DMS53 treated with DMSO at 0.1 percent for 48 hours (cell line): ENCODE measurements around the gene DSCAM.
"Not testable (repeated sequence)": the region's sequence is repeated elsewhere in the genome, so short reads cannot be mapped to it uniquely, and the experiment has no call there.

Source experiments
- DNase-seq: peaks from one replicate; lab custom pipeline; 2025; ENCODE audit not compliant: unreplicated experiment; lab: John Stamatoyannopoulos, UW

Gene DSCAM

DNA sequence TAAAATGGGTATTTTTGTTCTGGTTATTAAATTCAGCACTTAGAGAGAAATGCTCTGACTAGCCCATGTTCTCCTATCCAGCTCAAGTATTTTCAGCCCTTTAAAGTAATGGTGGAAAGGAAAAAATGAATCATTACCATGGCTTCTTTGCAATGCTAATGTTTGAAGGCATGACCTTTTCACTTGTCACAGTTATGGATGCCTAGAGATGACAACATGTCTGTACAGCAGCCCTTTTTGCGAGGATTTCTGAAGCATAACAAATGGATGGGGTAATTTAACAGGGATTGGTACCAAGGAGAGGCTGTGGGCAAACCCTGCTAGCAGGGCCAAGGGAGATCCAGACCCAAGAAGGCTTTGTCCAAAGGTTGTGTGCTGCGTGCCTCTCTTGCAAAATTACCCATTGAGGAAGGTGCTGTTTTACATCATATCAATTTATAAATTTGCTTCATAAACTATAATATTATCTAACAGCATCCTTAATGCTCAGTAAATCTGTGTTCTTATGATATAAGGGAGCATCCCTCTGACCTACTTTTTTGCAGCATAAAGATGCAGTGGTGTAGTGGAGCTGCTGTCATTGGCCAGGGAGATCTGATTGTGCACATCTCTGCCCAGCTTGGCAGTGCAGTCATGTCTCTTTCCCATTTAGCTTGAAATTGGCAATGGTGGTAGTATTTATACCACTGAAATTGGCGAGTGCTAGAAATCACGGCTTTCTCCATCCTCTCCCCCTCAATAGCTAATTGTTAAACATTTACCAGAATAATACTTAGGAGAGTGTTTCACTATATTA lies 652.6 kb downstream of the DSCAM start:
- DNase-seq: no peak

GRCh38 chr21:40191616-40192015 lies 655.3 kb downstream of the DSCAM start:
- no peak for DNase-seq

GRCh38 chr21:40191196-40191595 lies 655.8 kb downstream of the DSCAM start:
- DNase-seq: no peak

- no peak for DNase-seq
These were observed 658.9 kb downstream of the DSCAM start for GRCh38 chr21:40187946-40188654.

GRCh38 chr21:40187244-40187643 lies 659.7 kb downstream of the DSCAM start:
- no peak for DNase-seq

- no peak for DNase-seq
These were observed 660.9 kb downstream of the DSCAM start for GRCh38 chr21:40186045-40186444.

DNA sequence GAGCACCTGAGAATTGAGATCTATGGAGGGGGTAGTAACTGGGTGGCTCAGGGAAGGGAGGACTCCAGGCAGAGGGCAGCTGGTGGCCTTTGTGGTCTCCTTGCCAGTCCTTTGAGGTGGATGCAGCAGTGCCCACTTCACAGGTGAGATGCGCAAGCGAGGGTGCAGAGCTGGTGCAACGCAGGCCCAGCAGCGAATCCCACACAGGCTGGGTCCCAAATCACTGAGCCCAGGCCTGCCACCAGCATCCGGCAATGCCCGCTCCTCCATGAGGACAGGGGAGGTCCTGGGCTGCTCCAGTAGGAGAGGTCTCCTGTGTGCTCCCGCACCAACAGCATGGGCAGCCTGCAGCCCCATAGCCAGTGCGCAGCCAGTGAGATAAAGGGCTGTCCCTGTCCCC lies 661.8 kb downstream of the DSCAM start:
- no peak for DNase-seq

GRCh38 chr21:40182491-40182890 lies 664.5 kb downstream of the DSCAM start:
- DNase-seq: not testable (repeated sequence)

DNA sequence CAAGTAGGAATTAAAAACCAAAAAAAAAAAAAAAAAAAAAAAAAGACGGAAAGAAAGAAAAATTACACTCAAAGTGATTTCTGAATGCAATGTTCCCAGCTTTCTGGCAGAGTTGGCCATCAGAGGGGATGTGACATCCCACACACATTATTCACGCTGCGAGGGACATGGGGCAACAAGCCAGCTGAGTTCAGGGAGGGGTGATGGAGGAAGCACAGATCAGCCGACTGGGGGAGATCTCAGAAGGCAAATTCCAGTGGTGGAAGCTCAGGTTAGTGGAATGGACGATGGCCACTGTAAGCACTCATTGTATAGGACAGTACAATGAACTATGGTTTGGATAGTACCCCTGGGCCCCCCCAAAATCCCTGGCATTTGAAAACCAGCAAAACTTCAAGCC lies 667.8 kb downstream of the DSCAM start:
- no peak for DNase-seq

DNA sequence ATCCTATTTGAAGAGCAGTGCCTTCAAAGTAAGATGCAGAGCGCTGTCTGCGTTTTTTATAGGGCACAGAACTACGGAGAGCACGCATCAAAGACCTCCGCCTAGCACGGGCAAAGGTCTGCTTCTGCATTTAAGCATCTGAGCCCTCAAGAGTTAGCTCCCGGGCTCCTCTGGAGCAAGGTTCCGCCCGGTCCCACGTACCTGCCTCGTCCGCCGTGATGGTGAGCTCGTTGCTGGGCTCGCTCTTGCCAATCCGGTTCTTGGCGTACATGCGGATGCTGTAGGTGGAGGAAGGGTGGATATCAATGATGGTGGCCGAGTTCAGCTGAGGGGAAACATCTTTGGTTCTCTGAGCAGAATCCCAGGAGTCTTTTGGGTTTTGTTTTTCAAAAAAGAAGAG lies 668.2 kb downstream of the DSCAM start:
- no peak for DNase-seq

DNA sequence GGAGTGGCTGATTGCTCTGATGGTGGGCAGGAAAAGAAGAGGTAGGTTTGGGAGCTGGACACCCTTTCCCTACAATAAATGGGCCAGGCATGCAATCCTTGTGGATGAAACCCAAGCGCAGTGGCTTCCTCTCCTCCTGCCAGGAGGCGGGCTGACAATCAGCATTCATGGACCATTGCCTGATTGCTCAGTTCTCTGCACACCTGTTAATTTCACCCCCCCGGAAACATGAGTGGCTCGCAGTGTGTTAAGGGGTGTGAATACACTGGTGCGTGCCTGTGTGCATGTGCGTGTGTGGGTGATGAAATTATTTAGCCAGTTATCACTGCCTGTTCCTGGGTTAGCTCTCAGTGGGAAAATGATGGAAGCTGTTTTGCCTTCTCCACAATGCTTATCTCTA lies 669.0 kb downstream of the DSCAM start:
- no peak for DNase-seq

DNA sequence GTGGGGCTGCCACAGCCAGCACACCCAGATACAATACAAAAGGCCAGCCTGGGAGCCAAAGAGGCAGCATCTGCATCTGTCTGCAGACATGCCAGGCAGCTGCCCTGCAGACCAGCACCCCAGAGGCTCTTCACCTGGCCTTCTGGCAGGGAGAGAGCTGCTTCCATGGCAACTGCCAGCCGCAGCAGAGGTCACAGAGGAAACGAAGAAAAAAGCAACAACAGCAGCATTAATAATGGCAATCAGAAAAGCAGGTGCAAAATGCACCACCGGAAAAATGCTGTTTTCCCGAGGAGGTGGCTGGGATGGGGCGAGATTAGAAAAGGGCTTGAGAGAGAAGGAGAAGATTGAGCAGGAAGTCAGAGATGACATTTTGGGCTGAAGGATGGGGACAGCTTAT lies 670.2 kb downstream of the DSCAM start:
- DNase-seq: peak; percentile 80

GRCh38 chr21:40173816-40174215 lies 673.1 kb downstream of the DSCAM start:
- DNase-seq: no peak

DNA sequence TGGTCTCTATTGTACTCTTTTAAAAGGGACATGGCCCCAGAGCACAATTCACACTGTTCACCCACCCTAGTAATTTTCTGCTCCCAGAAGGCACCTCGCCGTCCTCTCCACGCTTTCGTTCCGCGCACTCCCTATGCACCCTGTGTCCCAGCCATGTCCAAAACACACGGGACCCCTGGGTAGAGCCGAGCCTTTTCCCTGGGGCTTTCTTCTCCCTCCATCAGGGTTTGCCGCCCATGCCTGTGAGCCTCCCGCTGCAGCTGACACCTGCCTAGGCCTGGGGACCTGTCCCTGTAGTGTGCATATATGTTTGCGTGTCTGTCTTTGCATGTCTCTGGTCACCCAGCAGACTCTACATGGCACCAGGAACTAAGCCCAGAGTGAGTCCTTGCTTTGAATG lies 677.0 kb downstream of the DSCAM start:
- DNase-seq: no peak

- DNase-seq: peak; percentile 46
These were observed 680.6 kb downstream of the DSCAM start for GRCh38 chr21:40166291-40166843.

GRCh38 chr21:40165773-40166070 lies 681.2 kb downstream of the DSCAM start:
- DNase-seq: no peak

- no peak for DNase-seq
These were observed 681.8 kb downstream of the DSCAM start for GRCh38 chr21:40164905-40165772.

GRCh38 chr21:40162075-40162474 lies 684.9 kb downstream of the DSCAM start:
- no peak for DNase-seq

DNA sequence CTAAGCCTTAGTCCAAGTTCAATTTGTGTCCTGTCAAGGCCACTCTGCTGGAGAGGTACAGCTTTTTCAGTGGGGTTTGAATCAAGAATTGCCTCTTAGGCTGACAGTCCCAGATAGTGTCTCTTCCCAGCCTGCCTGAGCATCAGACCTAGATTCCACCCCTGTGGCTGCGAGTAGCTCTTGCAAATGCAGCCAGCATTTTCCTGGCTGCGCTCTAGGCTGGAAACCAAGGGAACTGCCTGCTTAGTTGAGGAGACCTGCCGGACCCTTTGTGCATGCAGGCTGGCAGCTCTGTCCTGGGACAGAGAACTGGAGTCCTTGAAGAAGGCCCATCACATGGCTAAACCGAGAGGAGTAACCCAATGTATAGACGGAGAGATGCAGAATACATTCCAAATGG lies 686.0 kb downstream of the DSCAM start:
- DNase-seq: no peak

GRCh38 chr21:40158366-40158765 lies 688.6 kb downstream of the DSCAM start:
- DNase-seq: no peak

DNA sequence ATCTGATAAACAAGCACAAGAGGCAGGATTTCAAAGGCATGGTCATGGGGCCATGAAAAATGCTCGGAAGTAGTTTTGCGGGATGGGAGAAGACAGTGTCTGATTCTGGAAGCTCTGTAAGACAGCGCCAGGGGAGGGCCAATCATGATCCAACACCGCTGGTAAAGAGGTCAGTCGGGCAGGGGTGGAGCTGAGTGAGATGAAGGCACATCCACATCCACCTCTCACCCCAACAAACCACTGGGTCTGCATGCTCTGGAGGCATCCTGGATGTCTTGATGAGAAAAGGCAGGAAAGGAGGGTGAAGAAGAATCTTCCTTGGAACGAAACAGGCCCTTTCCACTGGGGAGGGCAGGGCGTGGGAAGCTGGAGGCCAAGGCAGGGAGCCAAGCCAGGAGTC lies 691.4 kb downstream of the DSCAM start:
- DNase-seq: no peak

DNA sequence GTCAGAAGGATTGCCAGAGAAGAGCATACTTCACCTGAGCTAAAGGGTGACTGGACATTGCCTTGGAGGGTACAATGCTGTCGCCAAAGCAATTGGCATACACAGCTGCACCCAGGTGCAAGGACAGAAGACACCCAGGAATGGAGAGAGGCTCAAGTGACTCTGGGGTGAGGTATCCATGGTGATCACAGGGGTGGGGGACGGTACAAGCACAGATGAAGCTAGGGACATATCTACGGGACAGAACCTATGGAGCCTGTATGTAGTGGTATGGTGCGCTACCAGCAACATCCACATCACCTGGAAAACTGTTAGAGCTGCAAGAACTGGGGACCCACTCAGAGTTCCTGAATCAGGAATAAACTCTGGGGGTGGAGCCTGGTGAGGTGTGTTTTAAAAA lies 693.6 kb downstream of the DSCAM start:
- no peak for DNase-seq
